Measurements from ENCODE around the gene SLIT3. TPM values are rescaled to one million over a fixed set of nuclear protein-coding genes. Genes with fewer than 3 reads are reported as not detected.

Gene SLIT3
- total RNA-seq, 4 donors from 2014 or later: 10.8 to 30.8 (median 18.4) TPM

DNA sequence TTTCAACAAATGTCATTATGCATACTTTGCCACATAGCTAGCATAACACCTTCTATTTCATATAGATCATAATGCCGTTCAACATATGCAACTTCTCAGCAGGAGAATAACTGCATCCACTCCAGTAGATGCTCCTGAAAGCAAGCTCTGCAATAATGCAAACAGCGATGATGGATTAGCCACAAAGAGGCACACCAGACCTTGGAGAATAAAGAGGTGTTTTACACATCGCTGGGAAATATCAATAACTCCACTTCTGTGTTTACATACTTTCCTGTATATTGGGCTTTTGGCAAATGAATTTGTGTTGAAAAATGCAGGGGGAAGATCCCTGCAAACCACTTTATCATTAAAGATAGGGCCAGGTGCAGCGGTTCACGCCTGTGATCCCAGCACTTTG lies 450.3 kb downstream of the SLIT3 start:
- Histone ChIP-seq H3K27ac (no peak overlapping the region), H3K9me3 (no peaks in the 10 kb centered on the region), H3K27me3 (no peaks in the 10 kb centered on the region), H3K4me1 (no peaks in the 10 kb centered on the region), H3K4me3 (no peak overlapping the region), H3K36me3 (no peaks in the 10 kb centered on the region)
- no peak for DNase-seq (ENCODE audit: low spot score in 2 of 2)
- 95% methylated on average over 5 of the region's 5 CpGs for WGBS
- TF ChIP-seq, protein P1, sequence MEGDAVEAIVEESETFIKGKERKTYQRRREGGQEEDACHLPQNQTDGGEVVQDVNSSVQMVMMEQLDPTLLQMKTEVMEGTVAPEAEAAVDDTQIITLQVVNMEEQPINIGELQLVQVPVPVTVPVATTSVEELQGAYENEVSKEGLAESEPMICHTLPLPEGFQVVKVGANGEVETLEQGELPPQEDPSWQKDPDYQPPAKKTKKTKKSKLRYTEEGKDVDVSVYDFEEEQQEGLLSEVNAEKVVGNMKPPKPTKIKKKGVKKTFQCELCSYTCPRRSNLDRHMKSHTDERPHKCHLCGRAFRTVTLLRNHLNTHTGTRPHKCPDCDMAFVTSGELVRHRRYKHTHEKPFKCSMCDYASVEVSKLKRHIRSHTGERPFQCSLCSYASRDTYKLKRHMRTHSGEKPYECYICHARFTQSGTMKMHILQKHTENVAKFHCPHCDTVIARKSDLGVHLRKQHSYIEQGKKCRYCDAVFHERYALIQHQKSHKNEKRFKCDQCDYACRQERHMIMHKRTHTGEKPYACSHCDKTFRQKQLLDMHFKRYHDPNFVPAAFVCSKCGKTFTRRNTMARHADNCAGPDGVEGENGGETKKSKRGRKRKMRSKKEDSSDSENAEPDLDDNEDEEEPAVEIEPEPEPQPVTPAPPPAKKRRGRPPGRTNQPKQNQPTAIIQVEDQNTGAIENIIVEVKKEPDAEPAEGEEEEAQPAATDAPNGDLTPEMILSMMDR (IDR thresholded peaks at IDR 0.05): no peak
- no peak for TF ChIP-seq POLR2A (IDR thresholded peaks at IDR 0.05)
- no peak for TF ChIP-seq POLR2AphosphoS5 (IDR thresholded peaks at IDR 0.05)
- no peak for TF ChIP-seq EP300 (IDR thresholded peaks at IDR 0.05)

DNA sequence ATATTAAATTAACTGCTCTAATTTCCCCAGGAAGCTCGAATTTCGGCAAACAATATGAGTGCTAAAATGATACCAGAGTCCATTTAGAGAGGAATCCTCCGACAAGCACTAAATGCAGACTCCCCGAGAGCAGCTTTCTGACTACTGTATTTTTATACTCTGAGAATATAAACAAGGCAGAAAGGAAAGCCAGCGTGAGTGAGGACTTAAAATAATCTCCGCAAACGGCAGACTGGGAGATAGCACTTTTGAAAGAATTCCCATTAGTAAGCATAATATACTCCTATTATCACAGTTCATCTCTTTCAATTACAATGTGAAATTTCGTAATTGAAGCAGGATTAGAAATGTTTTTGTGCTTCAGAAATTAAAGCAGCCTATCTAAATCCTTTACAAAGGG lies 452.4 kb downstream of the SLIT3 start:
- Histone ChIP-seq H3K27ac (no peak overlapping the region), H3K36me3 (no peaks in the 10 kb centered on the region), H3K9me3 (no peaks in the 10 kb centered on the region), H3K27me3 (no peaks in the 10 kb centered on the region), H3K4me1 (no peaks in the 10 kb centered on the region), H3K4me3 (no peak overlapping the region)
- TF ChIP-seq, protein P1 (IDR thresholded peaks at IDR 0.05): no peak
- TF ChIP-seq POLR2A (IDR thresholded peaks at IDR 0.05) (no peak), POLR2AphosphoS5 (IDR thresholded peaks at IDR 0.05) (no peak), EP300 (IDR thresholded peaks at IDR 0.05) (no peak)
- WGBS: 82% methylated on average over 8 of the region's 8 CpGs
- DNase-seq (ENCODE audit: low spot score in 2 of 2): no peak

DNA sequence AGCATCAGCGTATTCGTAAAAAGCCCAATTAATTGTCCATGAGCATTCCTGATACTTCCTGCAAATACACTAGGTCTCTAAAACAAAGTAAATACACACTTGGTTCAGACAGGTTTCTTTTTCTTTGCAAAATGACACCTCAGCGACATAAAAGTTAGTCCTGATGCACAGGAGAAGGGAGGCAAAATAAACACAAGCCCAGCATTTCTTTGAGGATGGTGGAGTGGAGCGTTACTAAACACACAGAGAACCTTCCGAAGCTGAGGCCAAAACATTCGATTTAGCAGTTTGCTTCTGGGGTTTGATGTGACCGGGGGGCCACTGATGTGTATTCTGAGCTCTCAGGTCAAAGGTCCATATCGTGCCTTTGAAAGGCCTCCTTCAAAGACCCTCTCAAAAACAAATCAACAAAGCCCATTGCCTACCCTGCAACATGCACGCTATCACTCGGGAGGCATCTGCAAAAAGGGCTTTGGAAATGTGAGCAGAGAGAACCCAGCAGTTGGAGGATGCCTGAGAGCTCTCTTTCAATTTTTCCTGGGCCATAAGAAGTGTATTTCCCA lies 453.3 kb downstream of the SLIT3 start:
- H3K4me3 ChIP-seq: no peak overlapping the region
- no peaks in the 10 kb centered on the region for H3K4me1 ChIP-seq
- H3K36me3 ChIP-seq: no peaks in the 10 kb centered on the region
- TF ChIP-seq EP300 (IDR thresholded peaks at IDR 0.05) (no peak), POLR2A (IDR thresholded peaks at IDR 0.05) (no peak), POLR2AphosphoS5 (IDR thresholded peaks at IDR 0.05) (no peak)
- TF ChIP-seq, protein P1 (IDR thresholded peaks at IDR 0.05): no peak
- no peak for DNase-seq (ENCODE audit: low spot score in 2 of 2)
- H3K9me3 ChIP-seq: no peaks in the 10 kb centered on the region
- WGBS: 80% methylated on average over 8 of the region's 10 CpGs
- H3K27ac ChIP-seq: no peak overlapping the region
- no peaks in the 10 kb centered on the region for H3K27me3 ChIP-seq

DNA sequence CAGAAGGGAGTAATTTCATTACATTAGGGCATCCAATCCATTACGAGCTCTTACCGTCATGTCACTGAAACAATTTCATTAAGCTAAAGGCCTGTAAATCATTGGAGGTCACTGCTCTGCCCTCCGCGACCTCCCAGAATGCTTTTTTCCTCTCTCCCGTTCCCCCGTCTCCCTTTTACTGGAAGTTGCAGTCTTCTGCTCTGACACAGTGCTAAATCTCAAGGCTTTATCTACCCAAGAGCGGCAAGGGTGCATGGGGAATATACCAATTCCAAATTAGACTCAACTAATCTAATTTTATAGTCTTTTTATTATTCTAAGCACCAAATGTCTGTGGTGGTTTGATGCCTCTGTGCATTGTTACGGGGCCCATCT lies 456.0 kb downstream of the SLIT3 start:
- TF ChIP-seq POLR2AphosphoS5 (IDR thresholded peaks at IDR 0.05): no peak
- TF ChIP-seq POLR2A (IDR thresholded peaks at IDR 0.05): no peak
- no peak for TF ChIP-seq EP300 (IDR thresholded peaks at IDR 0.05)
- TF ChIP-seq, protein P1 (IDR thresholded peaks at IDR 0.05): no peak
- no peaks in the 10 kb centered on the region for H3K4me1 ChIP-seq
- H3K9me3 ChIP-seq: no peaks in the 10 kb centered on the region
- no peaks in the 10 kb centered on the region for H3K27me3 ChIP-seq
- no peak for DNase-seq (ENCODE audit: low spot score in 2 of 2)
- no peak overlapping the region for H3K4me3 ChIP-seq
- H3K36me3 ChIP-seq: no peaks in the 10 kb centered on the region
- 83% methylated on average over 8 of the region's 8 CpGs for WGBS
- no peak overlapping the region for H3K27ac ChIP-seq

DNA sequence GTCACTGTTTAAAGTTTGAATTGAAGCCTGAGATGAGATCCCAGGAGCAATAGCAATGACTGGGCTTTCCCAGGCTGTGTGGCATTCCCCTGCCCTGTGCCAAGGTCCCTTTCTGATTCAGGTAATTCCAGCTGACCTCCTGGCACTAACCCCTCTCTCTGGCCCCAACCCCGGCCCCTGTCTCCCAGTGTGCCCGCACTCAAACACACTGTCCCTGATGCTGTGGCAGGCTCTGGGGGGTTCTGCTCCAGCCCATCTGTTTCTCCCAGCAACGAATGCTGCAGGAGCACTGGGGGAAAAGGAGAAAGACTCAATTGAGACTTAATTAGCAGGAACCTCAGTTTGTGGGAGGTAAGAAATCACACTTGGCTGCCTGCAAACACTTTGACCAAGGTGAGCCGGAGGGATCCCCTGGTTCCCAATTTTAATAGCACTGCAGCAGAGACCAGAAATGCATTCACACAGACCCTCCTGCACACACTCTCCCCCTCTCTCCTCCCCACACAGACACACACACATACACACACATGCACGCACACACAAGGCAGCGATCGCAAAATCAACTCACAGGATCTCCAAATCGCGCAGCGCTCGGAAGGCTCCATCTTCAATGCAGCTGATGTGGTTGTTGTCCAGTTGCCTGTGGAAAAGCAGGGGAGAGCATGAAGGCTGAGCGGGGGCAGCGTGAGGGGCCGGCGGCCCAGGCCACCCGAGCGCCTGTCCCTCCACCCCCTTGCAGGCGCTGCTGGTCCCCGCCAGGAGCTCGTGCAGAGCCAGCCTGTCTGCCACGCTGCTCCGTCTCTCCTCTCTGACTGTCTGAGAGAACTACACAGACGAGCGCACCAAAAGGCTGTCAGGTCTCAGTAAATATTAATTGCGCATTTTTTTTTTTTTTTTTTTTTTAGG lies 456.7 kb downstream of the SLIT3 start:
- no peaks in the 10 kb centered on the region for H3K4me1 ChIP-seq
- H3K4me3 ChIP-seq: no peak overlapping the region
- no peaks in the 10 kb centered on the region for H3K27me3 ChIP-seq
- no peak overlapping the region for H3K27ac ChIP-seq
- 80% methylated on average over 25 of the region's 25 CpGs for WGBS
- no peak for DNase-seq (ENCODE audit: low spot score in 2 of 2)
- TF ChIP-seq, protein P1 (IDR thresholded peaks at IDR 0.05): no peak
- TF ChIP-seq EP300 (IDR thresholded peaks at IDR 0.05): no peak
- TF ChIP-seq POLR2A (IDR thresholded peaks at IDR 0.05): no peak
- TF ChIP-seq POLR2AphosphoS5 (IDR thresholded peaks at IDR 0.05): no peak
- no peaks in the 10 kb centered on the region for H3K9me3 ChIP-seq
- no peaks in the 10 kb centered on the region for H3K36me3 ChIP-seq

Measured in suprapubic skin (tissue), 4 donors.